GM12891 (cell line): Measurements from ENCODE around the gene FLYWCH1.

ENCODE experiments used
- POLR2AphosphoS5 ChIP-seq: IDR thresholded peaks from 2 replicates; pipeline ENCODE4 v1.6.1; 2011; ENCODE audit warnings: low read depth, low read length, control low read depth
- SPI1 ChIP-seq: IDR thresholded peaks from 2 replicates; pipeline ENCODE4 v1.6.1; 2011; ENCODE audit warnings: low read depth, low read length, control low read depth

- no peak for TF ChIP-seq POLR2AphosphoS5
- no peak for TF ChIP-seq SPI1
Measured at GRCh38 chr16:2905988-2906387, 5.7 kb upstream of the FLYWCH1 start.
